Epithelial cell of esophagus (primary cell): ENCODE results near the gene CDX2.

Experiments used
- DNase-seq: peaks from one replicate; pipeline ENCODE4 v3.0.0; 2010; ENCODE audit warnings: low read depth
- H3K4me3 ChIP-seq: 2 replicates; pipeline ENCODE4 v1.5.1; 2011; ENCODE audit warnings: mild to moderate bottlenecking, low read length, control low read depth
- CTCF ChIP-seq: IDR thresholded peaks from 2 replicates; pipeline ENCODE4 v1.5.1; 2011; ENCODE audit warnings: low read depth, mild to moderate bottlenecking, low read length, control low read depth, inconsistent platforms; ENCODE audit not compliant: insufficient read depth; ENCODE audit errors: missing control alignments

Gene CDX2

GRCh38 chr13:28002886-28003698, 34.0 kb upstream of the CDX2 start:
- H3K4me3 ChIP-seq, result no peak overlapping the region
- DNase-seq, result no peak
- TF ChIP-seq CTCF, result no peak

GRCh38 chr13:28001837-28002473, 32.8 kb upstream of the CDX2 start:
- no peak for TF ChIP-seq CTCF
- no peak for DNase-seq
- no peak overlapping the region for H3K4me3 ChIP-seq

- TF ChIP-seq CTCF, result no peak
- no peak overlapping the region for H3K4me3 ChIP-seq
- DNase-seq, result no peak
Measured at GRCh38 chr13:28001049-28001448, 31.9 kb upstream of the CDX2 start.

- no peak overlapping the region for H3K4me3 ChIP-seq
- no peak for TF ChIP-seq CTCF
- no peak for DNase-seq
Measured at GRCh38 chr13:28000567-28000966, 31.5 kb upstream of the CDX2 start.

- peak; percentile 61 for TF ChIP-seq CTCF
- H3K4me3 ChIP-seq, result no peak overlapping the region
- DNase-seq, result peak; percentile 56
Measured at GRCh38 chr13:27997904-27998522, 28.9 kb upstream of the CDX2 start.

GRCh38 chr13:27991881-27992280, 22.8 kb upstream of the CDX2 start:
- peak; percentile 64 for DNase-seq
- no peak for TF ChIP-seq CTCF
- H3K4me3 ChIP-seq, result no peak overlapping the region

GRCh38 chr13:27988520-27988919, 19.4 kb upstream of the CDX2 start, which contains the start of gene URAD:
URAD (minus strand) TSS chr13:27988693; CDS start chr13:27988637, 56 bp downstream.
- no peak for TF ChIP-seq CTCF
- DNase-seq, result peak; percentile 74
- H3K4me3 ChIP-seq, result no peak within 1 kb of the TSS
